Measurements from ENCODE around the gene MRPL24. TPM values are rescaled to one million over a fixed set of nuclear protein-coding genes. Genes with fewer than 3 reads are reported as not detected.

The MRPL24 gene
- total RNA-seq, 1 donor: 21.6 TPM

GRCh38 chr1:156700736-156701531, 40.0 kb downstream of the MRPL24 start:
- no peak overlapping the region for H3K4me3 ChIP-seq (ENCODE audit: low read depth, low read length)
- DNase-seq (ENCODE audit: low read depth): no peak
- TF ChIP-seq CTCF (IDR thresholded peaks at IDR 0.05; ENCODE audit: insufficient read depth, low read depth, low read length): no peak

- no peak overlapping the region for H3K4me3 ChIP-seq (ENCODE audit: low read depth, low read length)
- no peak for TF ChIP-seq CTCF (IDR thresholded peaks at IDR 0.05; ENCODE audit: insufficient read depth, low read depth, low read length)
- no peak for DNase-seq (ENCODE audit: low read depth)
Measured at GRCh38 chr1:156698995-156699394, 41.9 kb downstream of the MRPL24 start.

GRCh38 chr1:156697481-156697880, 43.4 kb downstream of the MRPL24 start:
- TF ChIP-seq CTCF (IDR thresholded peaks at IDR 0.05; ENCODE audit: insufficient read depth, low read depth, low read length): no peak
- no peak for DNase-seq (ENCODE audit: low read depth)
- H3K4me3 ChIP-seq (ENCODE audit: low read depth, low read length): no peak overlapping the region

GRCh38 chr1:156696755-156697154, 44.1 kb downstream of the MRPL24 start:
- no peak overlapping the region for H3K4me3 ChIP-seq (ENCODE audit: low read depth, low read length)
- no peak for TF ChIP-seq CTCF (IDR thresholded peaks at IDR 0.05; ENCODE audit: insufficient read depth, low read depth, low read length)
- no peak for DNase-seq (ENCODE audit: low read depth)

- no peak for DNase-seq (ENCODE audit: low read depth)
- TF ChIP-seq CTCF (IDR thresholded peaks at IDR 0.05; ENCODE audit: insufficient read depth, low read depth, low read length): no peak
- H3K4me3 ChIP-seq (ENCODE audit: low read depth, low read length): no peak overlapping the region
Measured at GRCh38 chr1:156694690-156694962, 46.3 kb downstream of the MRPL24 start.

GRCh38 chr1:156693848-156694689, 46.8 kb downstream of the MRPL24 start:
- no peak for DNase-seq (ENCODE audit: low read depth)
- H3K4me3 ChIP-seq (ENCODE audit: low read depth, low read length): no peak overlapping the region
- no peak for TF ChIP-seq CTCF (IDR thresholded peaks at IDR 0.05; ENCODE audit: insufficient read depth, low read depth, low read length)

Data from fibroblast of villous mesenchyme (primary cell).